ENCODE results near the gene UBR3.
"Not testable (repeated sequence)": the region's sequence is repeated elsewhere in the genome, so short reads cannot be mapped to it uniquely, and the experiment has no call there.

Gene UBR3

GRCh38 chr2:170122883-170123547 lies 295.8 kb downstream of the UBR3 start:
- TF ChIP-seq, protein P1, sequence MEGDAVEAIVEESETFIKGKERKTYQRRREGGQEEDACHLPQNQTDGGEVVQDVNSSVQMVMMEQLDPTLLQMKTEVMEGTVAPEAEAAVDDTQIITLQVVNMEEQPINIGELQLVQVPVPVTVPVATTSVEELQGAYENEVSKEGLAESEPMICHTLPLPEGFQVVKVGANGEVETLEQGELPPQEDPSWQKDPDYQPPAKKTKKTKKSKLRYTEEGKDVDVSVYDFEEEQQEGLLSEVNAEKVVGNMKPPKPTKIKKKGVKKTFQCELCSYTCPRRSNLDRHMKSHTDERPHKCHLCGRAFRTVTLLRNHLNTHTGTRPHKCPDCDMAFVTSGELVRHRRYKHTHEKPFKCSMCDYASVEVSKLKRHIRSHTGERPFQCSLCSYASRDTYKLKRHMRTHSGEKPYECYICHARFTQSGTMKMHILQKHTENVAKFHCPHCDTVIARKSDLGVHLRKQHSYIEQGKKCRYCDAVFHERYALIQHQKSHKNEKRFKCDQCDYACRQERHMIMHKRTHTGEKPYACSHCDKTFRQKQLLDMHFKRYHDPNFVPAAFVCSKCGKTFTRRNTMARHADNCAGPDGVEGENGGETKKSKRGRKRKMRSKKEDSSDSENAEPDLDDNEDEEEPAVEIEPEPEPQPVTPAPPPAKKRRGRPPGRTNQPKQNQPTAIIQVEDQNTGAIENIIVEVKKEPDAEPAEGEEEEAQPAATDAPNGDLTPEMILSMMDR (IDR thresholded peaks at IDR 0.05; ENCODE audit: poor library complexity, severe bottlenecking), result no peak
- H3K27ac ChIP-seq (ENCODE audit: poor library complexity, severe bottlenecking), result peak overlapping the region; percentile 93
- peaks cover 27% of the 10 kb centered on the region for H3K4me1 ChIP-seq (ENCODE audit: insufficient read depth, poor library complexity, severe bottlenecking)
- no peaks in the 10 kb centered on the region for H3K9me3 ChIP-seq (ENCODE audit: severe bottlenecking)
- no peak overlapping the region for H3K4me3 ChIP-seq (ENCODE audit: severe bottlenecking)
- no peaks in the 10 kb centered on the region for H3K36me3 ChIP-seq (ENCODE audit: low read depth)
- peak; percentile 92 for ATAC-seq (ENCODE audit: low read depth)
- H3K27me3 ChIP-seq (ENCODE audit: insufficient read depth, poor library complexity, severe bottlenecking), result no peaks in the 10 kb centered on the region
- no peak for DNase-seq (ENCODE audit: low spot score)

DNA sequence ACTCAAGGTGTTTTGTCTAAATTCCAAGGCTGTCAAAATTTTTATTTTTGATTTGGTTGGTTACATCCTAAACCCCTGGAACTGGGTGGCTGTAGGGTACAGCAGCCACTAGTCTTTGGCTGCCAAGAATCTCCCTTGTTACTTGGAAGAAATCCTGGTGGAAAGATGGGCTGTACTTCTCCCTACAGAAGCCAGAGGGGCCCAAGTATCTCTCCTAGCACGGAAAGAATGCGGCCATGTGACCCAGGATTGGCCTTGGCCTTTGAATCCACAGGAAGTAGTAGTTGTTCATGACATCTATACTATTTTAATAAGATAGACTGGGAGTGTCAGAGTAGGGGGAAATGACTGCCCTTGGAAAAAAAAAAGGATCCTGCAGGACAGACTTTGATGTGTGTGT lies 296.3 kb downstream of the UBR3 start:
- DNase-seq (ENCODE audit: low spot score) (no peak), ATAC-seq (ENCODE audit: low read depth) (peak; percentile 59)
- Histone ChIP-seq H3K36me3 (ENCODE audit: low read depth) (no peaks in the 10 kb centered on the region), H3K27ac (ENCODE audit: poor library complexity, severe bottlenecking) (peak overlapping the region; percentile 93), H3K27me3 (ENCODE audit: insufficient read depth, poor library complexity, severe bottlenecking) (no peaks in the 10 kb centered on the region), H3K9me3 (ENCODE audit: severe bottlenecking) (no peaks in the 10 kb centered on the region), H3K4me1 (ENCODE audit: insufficient read depth, poor library complexity, severe bottlenecking) (peaks cover 27% of the 10 kb centered on the region), H3K4me3 (ENCODE audit: severe bottlenecking) (no peak overlapping the region)
- TF ChIP-seq, protein P1 (IDR thresholded peaks at IDR 0.05; ENCODE audit: poor library complexity, severe bottlenecking), result peak; percentile 27

GRCh38 chr2:170126138-170126728 lies 299.0 kb downstream of the UBR3 start:
- not testable (repeated sequence) for H3K4me3 ChIP-seq (ENCODE audit: severe bottlenecking); H3K27ac ChIP-seq (ENCODE audit: poor library complexity, severe bottlenecking); H3K27me3 ChIP-seq (ENCODE audit: insufficient read depth, poor library complexity, severe bottlenecking); DNase-seq (ENCODE audit: low spot score); H3K36me3 ChIP-seq (ENCODE audit: low read depth); ATAC-seq (ENCODE audit: low read depth); H3K9me3 ChIP-seq (ENCODE audit: severe bottlenecking)
- H3K4me1 ChIP-seq (ENCODE audit: insufficient read depth, poor library complexity, severe bottlenecking), result peaks cover 26% of the 10 kb centered on the region

Data from RWPE2 (cell line).